HEK293 (cell line): ENCODE data around the gene SF3B4.

Experiments
- CTCF ChIA-PET: fragments of 350-600 bp; formaldehyde crosslinking; extraction: SDS; loops from one replicate; lab custom pipeline; 2021; ENCODE audit warnings: antibody characterized with exemption; lab: Yijun Ruan, JAX
- POLR2A ChIA-PET: fragments of 300-600 bp; formaldehyde crosslinking; extraction: SDS; loops from one replicate; lab custom pipeline; 2020; ENCODE audit warnings: antibody characterized with exemption, inconsistent platforms; lab: Yijun Ruan, JAX
- H3K27ac ChIP-seq: fragments of 200-500 bp; sonication (Bioruptor generic); 2 replicates; pipeline ENCODE4 v1.5.1; 2014; ENCODE audit warnings: low read depth, low read length, control low read depth, inconsistent platforms; ENCODE audit errors: extremely low read depth
- H3K36me3 ChIP-seq, 2 experiments: fragments of 200-500 bp in 1 of 2; sonication (Bioruptor generic) in 1 of 2; 1 replicate in 1 of 2; 2 replicates in 1 of 2; pipeline ENCODE4 v1.5.1; 2014 to 2017; ENCODE audit warnings: inconsistent platforms in 2 of 2, low read length in 2 of 2; ENCODE audit not compliant: control insufficient read depth in 2 of 2, insufficient read depth in 1 of 2
- H3K4me1 ChIP-seq: fragments of 200-500 bp; sonication (Bioruptor generic); 2 replicates; pipeline ENCODE4 v1.5.1; 2014; ENCODE audit warnings: mild to moderate bottlenecking, low read length, inconsistent platforms; ENCODE audit not compliant: control insufficient read depth, insufficient read depth
- H3K4me3 ChIP-seq: 2 replicates; pipeline ENCODE4 v1.5.1; 2011; ENCODE audit warnings: low read depth, mild to moderate bottlenecking, control low read depth, low read length, moderate library complexity
- H3K9me3 ChIP-seq: fragments of 200-500 bp; sonication (Bioruptor generic); 2 replicates; pipeline ENCODE4 v1.5.1; 2014; ENCODE audit warnings: low read depth, low read length, inconsistent platforms; ENCODE audit not compliant: control insufficient read depth, insufficient read depth
- GFI1B ChIP-seq: fragments of 450-650 bp; formaldehyde crosslinking; IDR thresholded peaks from 2 replicates; pipeline ENCODE4 v1.5.1; 2016; ENCODE audit warnings: missing biosample characterization, missing genetic modification characterization
- GLIS1 ChIP-seq: fragments of 450-650 bp; formaldehyde crosslinking; IDR thresholded peaks from 2 replicates; pipeline ENCODE4 v1.5.1; 2016; ENCODE audit warnings: missing biosample characterization, missing genetic modification characterization
- KLF1 ChIP-seq: fragments of 450-650 bp; formaldehyde crosslinking; IDR thresholded peaks from 2 replicates; pipeline ENCODE4 v1.5.1; 2016; ENCODE audit warnings: missing biosample characterization, missing genetic modification characterization
- KLF8 ChIP-seq: fragments of 450-650 bp; formaldehyde crosslinking; IDR thresholded peaks from 2 replicates; pipeline ENCODE4 v1.5.1; 2016; ENCODE audit warnings: missing biosample characterization, missing genetic modification characterization
- OSR2 ChIP-seq: fragments of 450-650 bp; formaldehyde crosslinking; IDR thresholded peaks from 2 replicates; pipeline ENCODE4 v1.5.1; 2016; ENCODE audit warnings: missing biosample characterization, missing genetic modification characterization
- ZIC2 ChIP-seq: fragments of 450-650 bp; formaldehyde crosslinking; IDR thresholded peaks from 2 replicates; pipeline ENCODE4 v1.5.1; 2016; ENCODE audit warnings: missing biosample characterization, missing genetic modification characterization
- ZNF133 ChIP-seq: fragments of 450-650 bp; formaldehyde crosslinking; IDR thresholded peaks from 2 replicates; pipeline ENCODE4 v1.5.1; 2016; ENCODE audit warnings: missing biosample characterization, missing genetic modification characterization
- ZNF146 ChIP-seq: fragments of 450-650 bp; formaldehyde crosslinking; IDR thresholded peaks from 2 replicates; pipeline ENCODE4 v1.5.1; 2016; ENCODE audit warnings: missing biosample characterization, missing genetic modification characterization
- ZNF211 ChIP-seq: fragments of 450-650 bp; formaldehyde crosslinking; IDR thresholded peaks from 2 replicates; pipeline ENCODE4 v1.5.1; 2016; ENCODE audit warnings: low read depth, missing biosample characterization, missing genetic modification characterization
- ZNF221 ChIP-seq: fragments of 450-650 bp; formaldehyde crosslinking; IDR thresholded peaks from 2 replicates; pipeline ENCODE4 v1.5.1; 2017; ENCODE audit warnings: missing biosample characterization, missing genetic modification characterization, borderline replicate concordance
- ZNF266 ChIP-seq: fragments of 450-650 bp; formaldehyde crosslinking; IDR thresholded peaks from 2 replicates; pipeline ENCODE4 v1.5.1; 2016; ENCODE audit warnings: missing biosample characterization, missing genetic modification characterization, low read depth
- ZNF521 ChIP-seq: fragments of 450-650 bp; formaldehyde crosslinking; IDR thresholded peaks from 2 replicates; pipeline ENCODE4 v1.5.1; 2017; ENCODE audit warnings: missing biosample characterization, mild to moderate bottlenecking, missing genetic modification characterization
- ZNF548 ChIP-seq: fragments of 450-650 bp; formaldehyde crosslinking; IDR thresholded peaks from 2 replicates; pipeline ENCODE4 v1.5.1; 2016; ENCODE audit warnings: missing biosample characterization, missing genetic modification characterization
- ZNF558 ChIP-seq: fragments of 450-650 bp; formaldehyde crosslinking; IDR thresholded peaks from 2 replicates; pipeline ENCODE4 v1.5.1; 2016; ENCODE audit warnings: missing biosample characterization, missing genetic modification characterization
- ZNF610 ChIP-seq: fragments of 450-650 bp; formaldehyde crosslinking; IDR thresholded peaks from 2 replicates; pipeline ENCODE4 v1.5.1; 2016; ENCODE audit warnings: missing biosample characterization, missing genetic modification characterization, borderline replicate concordance
- ZNF670 ChIP-seq: fragments of 450-650 bp; formaldehyde crosslinking; IDR thresholded peaks from 2 replicates; pipeline ENCODE4 v1.5.1; 2016; ENCODE audit warnings: missing biosample characterization, missing genetic modification characterization, low read depth
- ZNF747 ChIP-seq: fragments of 450-650 bp; formaldehyde crosslinking; IDR thresholded peaks from 2 replicates; pipeline ENCODE4 v1.5.1; 2016; ENCODE audit warnings: missing biosample characterization, missing genetic modification characterization
- ZNF776 ChIP-seq: fragments of 450-650 bp; formaldehyde crosslinking; IDR thresholded peaks from 2 replicates; pipeline ENCODE4 v1.5.0; 2017; ENCODE audit warnings: missing biosample characterization, missing genetic modification characterization, borderline replicate concordance
- ZNF777 ChIP-seq: fragments of 450-650 bp; formaldehyde crosslinking; IDR thresholded peaks from 2 replicates; pipeline ENCODE4 v1.5.1; 2017; ENCODE audit warnings: missing biosample characterization, missing genetic modification characterization, borderline replicate concordance
- ZSCAN16 ChIP-seq: fragments of 450-650 bp; formaldehyde crosslinking; IDR thresholded peaks from 2 replicates; pipeline ENCODE4 v1.5.1; 2016; ENCODE audit warnings: missing biosample characterization, missing genetic modification characterization
- ZSCAN30 ChIP-seq: fragments of 450-650 bp; IDR thresholded peaks from 2 replicates; pipeline ENCODE4 v1.5.1; 2018; ENCODE audit warnings: missing biosample characterization, mild to moderate bottlenecking, missing genetic modification characterization, moderate library complexity
- TF ChIP-seq, protein P1 (sequence below): fragments of 450-650 bp; formaldehyde crosslinking; IDR thresholded peaks from 2 replicates; pipeline ENCODE4 v1.5.1; 2017; ENCODE audit warnings: missing biosample characterization, missing genetic modification characterization
- TF ChIP-seq, protein P2 (sequence below): fragments of 450-650 bp; formaldehyde crosslinking; IDR thresholded peaks from 2 replicates; pipeline ENCODE4 v1.5.1; 2017; ENCODE audit warnings: missing biosample characterization, missing genetic modification characterization
- TF ChIP-seq, protein P3 (sequence below): fragments of 450-650 bp; formaldehyde crosslinking; IDR thresholded peaks from 2 replicates; pipeline ENCODE4 v1.5.0; 2017; ENCODE audit warnings: missing biosample characterization, missing genetic modification characterization, borderline replicate concordance
- TF ChIP-seq, protein P4 (sequence below): fragments of 450-650 bp; formaldehyde crosslinking; IDR thresholded peaks from 2 replicates; pipeline ENCODE4 v1.5.1; 2017; ENCODE audit warnings: missing biosample characterization, missing genetic modification characterization
- TF ChIP-seq, protein P5 (sequence below): fragments of 450-650 bp; formaldehyde crosslinking; IDR thresholded peaks from 2 replicates; pipeline ENCODE4 v1.5.1; 2017; ENCODE audit warnings: missing biosample characterization, missing genetic modification characterization

SF3B4 gene

DNA sequence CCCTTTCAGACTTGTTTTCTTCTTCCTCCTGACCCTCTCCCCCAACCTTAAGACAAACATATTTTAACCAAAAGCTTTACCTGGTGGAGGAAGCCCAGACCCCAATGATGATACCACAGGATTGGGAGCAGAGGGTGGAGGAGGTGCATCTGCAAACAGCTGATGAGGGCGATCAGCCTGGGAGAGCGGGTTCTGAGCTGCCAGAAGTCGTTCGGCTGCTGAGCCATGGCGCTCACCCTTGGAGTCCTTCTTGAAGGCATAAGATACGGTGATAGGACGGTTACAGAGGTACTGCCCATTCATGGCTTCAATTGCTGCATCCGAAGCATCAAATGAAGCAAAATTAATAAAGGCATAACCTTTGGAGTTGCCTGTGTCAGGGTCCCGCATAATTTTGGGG, 1.3 kb downstream of the SF3B4 start:
- ChIA-PET POLR2A (interaction anchor here (1.2 kb wide), 1 partner anchor 11 kb away, joined by 7 read pairs; the partner anchor contains the start of gene MTMR11), CTCF (no interaction called here)
- Histone ChIP-seq H3K4me1 (0 out of 2 replicates have a peak, but pooled peaks cover 2% of the 10 kb centered on the region), H3K27ac (no peak overlapping the region), H3K4me3 (no peak overlapping the region), H3K36me3 (peaks cover 42 to 74% of the 10 kb centered on the region in 2 experiments), H3K9me3 (no peaks in the 10 kb centered on the region)
- no peak for TF ChIP-seq ZNF146 (tag by site-specific recombination)
- TF ChIP-seq ZNF558 (tag by site-specific recombination) = no peak

DNA sequence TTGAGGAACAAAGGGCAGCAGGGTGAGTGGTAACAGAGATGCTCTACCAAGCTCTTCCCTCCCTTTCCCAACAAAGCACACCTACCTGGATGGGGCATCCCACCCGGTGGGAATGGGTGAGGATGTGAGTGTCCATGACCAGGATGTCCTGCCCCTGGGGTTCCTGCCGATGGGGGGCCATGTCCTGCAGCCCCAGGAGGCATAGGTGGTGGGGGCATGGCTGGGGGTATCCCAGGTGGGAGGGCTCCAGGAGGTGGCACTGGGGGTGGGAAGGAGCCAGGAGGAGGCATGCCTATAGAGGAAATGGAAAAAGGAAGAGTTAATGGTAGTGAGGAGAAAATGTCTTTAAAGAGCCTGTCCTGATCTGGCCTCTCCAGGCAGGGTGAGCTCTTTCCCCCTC, 1.9 kb downstream of the SF3B4 start:
- ChIA-PET POLR2A (interaction anchor here (1.2 kb wide), 1 partner anchor 11 kb away, joined by 7 read pairs; the partner anchor contains the start of gene MTMR11), CTCF (no interaction called here)
- H3K4me3 ChIP-seq = no peak overlapping the region
- no peaks in the 10 kb centered on the region for H3K9me3 ChIP-seq
- H3K36me3 ChIP-seq = peaks cover 42 to 72% of the 10 kb centered on the region in 2 experiments
- 0 out of 2 replicates have a peak, but pooled peaks cover 2% of the 10 kb centered on the region for H3K4me1 ChIP-seq
- TF ChIP-seq ZNF776 (no peak), ZNF747 (tag by site-specific recombination) (no peak), GLIS1 (peak; percentile 87), ZNF133 (tag by site-specific recombination) (no peak), ZIC2 (tag by site-specific recombination) (peak; percentile 48), ZNF610 (tag by site-specific recombination) (no peak), ZNF670 (tag by site-specific recombination) (no peak), GFI1B (tag by site-specific recombination) (no peak), ZNF266 (tag by site-specific recombination) (no peak), KLF1 (tag by site-specific recombination) (no peak), ZSCAN16 (tag by site-specific recombination) (no peak), ZNF221 (no peak)
- TF ChIP-seq, protein P1, sequence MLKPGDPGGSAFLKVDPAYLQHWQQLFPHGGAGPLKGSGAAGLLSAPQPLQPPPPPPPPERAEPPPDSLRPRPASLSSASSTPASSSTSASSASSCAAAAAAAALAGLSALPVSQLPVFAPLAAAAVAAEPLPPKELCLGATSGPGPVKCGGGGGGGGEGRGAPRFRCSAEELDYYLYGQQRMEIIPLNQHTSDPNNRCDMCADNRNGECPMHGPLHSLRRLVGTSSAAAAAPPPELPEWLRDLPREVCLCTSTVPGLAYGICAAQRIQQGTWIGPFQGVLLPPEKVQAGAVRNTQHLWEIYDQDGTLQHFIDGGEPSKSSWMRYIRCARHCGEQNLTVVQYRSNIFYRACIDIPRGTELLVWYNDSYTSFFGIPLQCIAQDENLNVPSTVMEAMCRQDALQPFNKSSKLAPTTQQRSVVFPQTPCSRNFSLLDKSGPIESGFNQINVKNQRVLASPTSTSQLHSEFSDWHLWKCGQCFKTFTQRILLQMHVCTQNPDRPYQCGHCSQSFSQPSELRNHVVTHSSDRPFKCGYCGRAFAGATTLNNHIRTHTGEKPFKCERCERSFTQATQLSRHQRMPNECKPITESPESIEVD (tag by site-specific recombination) = no peak
- TF ChIP-seq, protein P2, sequence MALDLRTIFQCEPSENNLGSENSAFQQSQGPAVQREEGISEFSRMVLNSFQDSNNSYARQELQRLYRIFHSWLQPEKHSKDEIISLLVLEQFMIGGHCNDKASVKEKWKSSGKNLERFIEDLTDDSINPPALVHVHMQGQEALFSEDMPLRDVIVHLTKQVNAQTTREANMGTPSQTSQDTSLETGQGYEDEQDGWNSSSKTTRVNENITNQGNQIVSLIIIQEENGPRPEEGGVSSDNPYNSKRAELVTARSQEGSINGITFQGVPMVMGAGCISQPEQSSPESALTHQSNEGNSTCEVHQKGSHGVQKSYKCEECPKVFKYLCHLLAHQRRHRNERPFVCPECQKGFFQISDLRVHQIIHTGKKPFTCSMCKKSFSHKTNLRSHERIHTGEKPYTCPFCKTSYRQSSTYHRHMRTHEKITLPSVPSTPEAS (tag by site-specific recombination) = no peak
- no peak overlapping the region for H3K27ac ChIP-seq

DNA sequence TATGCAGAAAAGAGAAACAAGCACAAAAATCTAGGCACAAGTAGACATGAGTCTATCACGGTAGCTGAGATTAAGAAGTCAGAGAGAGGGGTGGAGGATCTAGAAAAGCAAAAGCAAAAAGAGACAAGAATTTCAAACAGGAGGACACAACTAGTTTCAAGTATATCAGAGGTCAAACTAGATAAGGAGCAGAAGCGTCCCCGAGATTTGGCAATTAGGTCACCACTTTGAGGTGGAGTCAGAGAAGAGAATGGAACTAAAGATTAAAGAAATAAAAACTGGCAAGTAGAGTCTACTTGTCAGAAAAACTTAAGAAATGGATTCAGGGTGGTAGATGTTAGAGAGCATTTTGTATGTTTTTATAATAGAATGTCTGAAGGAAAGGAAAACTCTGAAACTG, 2.3 kb downstream of the SF3B4 start:
- ChIA-PET CTCF (no interaction called here), POLR2A (interaction anchor here (1.2 kb wide), 1 partner anchor 11 kb away, joined by 7 read pairs; the partner anchor contains the start of gene MTMR11)
- H3K36me3 ChIP-seq = peaks cover 42 to 68% of the 10 kb centered on the region in 2 experiments
- H3K4me3 ChIP-seq = no peak overlapping the region
- no peak overlapping the region for H3K27ac ChIP-seq
- 0 out of 2 replicates have a peak, but pooled peaks cover 2% of the 10 kb centered on the region for H3K4me1 ChIP-seq
- H3K9me3 ChIP-seq = no peaks in the 10 kb centered on the region
- TF ChIP-seq, protein P3, sequence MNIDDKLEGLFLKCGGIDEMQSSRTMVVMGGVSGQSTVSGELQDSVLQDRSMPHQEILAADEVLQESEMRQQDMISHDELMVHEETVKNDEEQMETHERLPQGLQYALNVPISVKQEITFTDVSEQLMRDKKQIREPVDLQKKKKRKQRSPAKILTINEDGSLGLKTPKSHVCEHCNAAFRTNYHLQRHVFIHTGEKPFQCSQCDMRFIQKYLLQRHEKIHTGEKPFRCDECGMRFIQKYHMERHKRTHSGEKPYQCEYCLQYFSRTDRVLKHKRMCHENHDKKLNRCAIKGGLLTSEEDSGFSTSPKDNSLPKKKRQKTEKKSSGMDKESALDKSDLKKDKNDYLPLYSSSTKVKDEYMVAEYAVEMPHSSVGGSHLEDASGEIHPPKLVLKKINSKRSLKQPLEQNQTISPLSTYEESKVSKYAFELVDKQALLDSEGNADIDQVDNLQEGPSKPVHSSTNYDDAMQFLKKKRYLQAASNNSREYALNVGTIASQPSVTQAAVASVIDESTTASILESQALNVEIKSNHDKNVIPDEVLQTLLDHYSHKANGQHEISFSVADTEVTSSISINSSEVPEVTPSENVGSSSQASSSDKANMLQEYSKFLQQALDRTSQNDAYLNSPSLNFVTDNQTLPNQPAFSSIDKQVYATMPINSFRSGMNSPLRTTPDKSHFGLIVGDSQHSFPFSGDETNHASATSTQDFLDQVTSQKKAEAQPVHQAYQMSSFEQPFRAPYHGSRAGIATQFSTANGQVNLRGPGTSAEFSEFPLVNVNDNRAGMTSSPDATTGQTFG (tag by site-specific recombination) = no peak
- no peak for TF ChIP-seq ZSCAN30 (tag by site-specific recombination)
- no peak for TF ChIP-seq ZNF777 (tag by site-specific recombination)
- no peak for TF ChIP-seq KLF8 (tag by site-specific recombination)
- no peak for TF ChIP-seq ZNF548 (tag by site-specific recombination)
- TF ChIP-seq ZNF211 (tag by site-specific recombination) = no peak
- TF ChIP-seq ZNF747 (tag by site-specific recombination) = no peak
- TF ChIP-seq ZNF521 (tag by site-specific recombination) = no peak
- TF ChIP-seq, protein P4, sequence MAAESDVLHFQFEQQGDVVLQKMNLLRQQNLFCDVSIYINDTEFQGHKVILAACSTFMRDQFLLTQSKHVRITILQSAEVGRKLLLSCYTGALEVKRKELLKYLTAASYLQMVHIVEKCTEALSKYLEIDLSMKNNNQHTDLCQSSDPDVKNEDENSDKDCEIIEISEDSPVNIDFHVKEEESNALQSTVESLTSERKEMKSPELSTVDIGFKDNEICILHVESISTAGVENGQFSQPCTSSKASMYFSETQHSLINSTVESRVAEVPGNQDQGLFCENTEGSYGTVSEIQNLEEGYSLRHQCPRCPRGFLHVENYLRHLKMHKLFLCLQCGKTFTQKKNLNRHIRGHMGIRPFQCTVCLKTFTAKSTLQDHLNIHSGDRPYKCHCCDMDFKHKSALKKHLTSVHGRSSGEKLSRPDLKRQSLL (tag by site-specific recombination) = no peak
- TF ChIP-seq, protein P5, sequence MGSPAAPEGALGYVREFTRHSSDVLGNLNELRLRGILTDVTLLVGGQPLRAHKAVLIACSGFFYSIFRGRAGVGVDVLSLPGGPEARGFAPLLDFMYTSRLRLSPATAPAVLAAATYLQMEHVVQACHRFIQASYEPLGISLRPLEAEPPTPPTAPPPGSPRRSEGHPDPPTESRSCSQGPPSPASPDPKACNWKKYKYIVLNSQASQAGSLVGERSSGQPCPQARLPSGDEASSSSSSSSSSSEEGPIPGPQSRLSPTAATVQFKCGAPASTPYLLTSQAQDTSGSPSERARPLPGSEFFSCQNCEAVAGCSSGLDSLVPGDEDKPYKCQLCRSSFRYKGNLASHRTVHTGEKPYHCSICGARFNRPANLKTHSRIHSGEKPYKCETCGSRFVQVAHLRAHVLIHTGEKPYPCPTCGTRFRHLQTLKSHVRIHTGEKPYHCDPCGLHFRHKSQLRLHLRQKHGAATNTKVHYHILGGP (tag by site-specific recombination) = no peak
- no peak for TF ChIP-seq OSR2 (tag by site-specific recombination)
